WTC11 (cell line): ENCODE data around the gene TOX2. TPM values are rescaled to one million over a fixed set of nuclear protein-coding genes. Genes with fewer than 3 reads are reported as not detected.

ENCODE experiments used
- ATAC-seq: fragments of 200-7000 bp; cut with Tn5 transposase; 2 replicates; pipeline ENCODE4 v1.10.0; 2021; ENCODE audit warnings: mild to moderate bottlenecking, moderate library complexity
- CTCF ChIA-PET: fragments of 300-600 bp; sonication (Branson Sonifier 250); formaldehyde crosslinking; loops from one replicate; lab custom pipeline; 2021; ENCODE audit warnings: antibody characterized with exemption; lab: Charles Lee
- POLR2A ChIA-PET: fragments of 350-600 bp; sonication (Branson Sonifier 250); formaldehyde crosslinking; loops from one replicate; lab custom pipeline; 2021; ENCODE audit warnings: antibody characterized with exemption; lab: Charles Lee
- DNase-seq: peaks from one replicate; pipeline ENCODE4 v3.0.0; 2021; ENCODE audit warnings: low spot score
- H3K27ac Mint-ChIP-seq: 2 replicates; pipeline ENCODE4 v1.8.0; 2021; ENCODE audit warnings: mixed read lengths
- H3K27me3 Mint-ChIP-seq: 2 replicates; pipeline ENCODE4 v1.8.0; 2021; ENCODE audit warnings: low read depth, mild to moderate bottlenecking, moderate library complexity, mixed read lengths
- H3K36me3 Mint-ChIP-seq: 2 replicates; pipeline ENCODE4 v1.8.0; 2021; ENCODE audit warnings: mixed read lengths
- H3K4me1 Mint-ChIP-seq: 2 replicates; pipeline ENCODE4 v1.8.0; 2022; ENCODE audit warnings: mixed read lengths
- H3K4me3 Mint-ChIP-seq: 2 replicates; pipeline ENCODE4 v1.8.0; 2021; ENCODE audit warnings: mild to moderate bottlenecking, moderate library complexity, mixed read lengths
- H3K9me3 Mint-ChIP-seq: 2 replicates; pipeline ENCODE4 v1.8.0; 2021; ENCODE audit warnings: mixed read lengths
- ARID4B ChIP-seq: sonication (generic); formaldehyde crosslinking; IDR thresholded peaks from 2 replicates; pipeline ENCODE4 v1.8.0; 2023; ENCODE audit warnings: missing genetic modification reagents, mild to moderate bottlenecking, borderline replicate concordance
- CBFB ChIP-seq: sonication (generic); formaldehyde crosslinking; IDR thresholded peaks from 2 replicates; pipeline ENCODE4 v1.8.1; 2022; ENCODE audit warnings: mild to moderate bottlenecking, low read depth, missing genetic modification reagents
- ELF4 ChIP-seq: sonication (generic); formaldehyde crosslinking; IDR thresholded peaks from 2 replicates; pipeline ENCODE4 v1.8.1; 2022; ENCODE audit warnings: low read depth, mild to moderate bottlenecking, moderate library complexity, missing genetic modification reagents
- ESRRA ChIP-seq: sonication (generic); formaldehyde crosslinking; IDR thresholded peaks from 2 replicates; pipeline ENCODE4 v1.8.1; 2022; ENCODE audit warnings: mild to moderate bottlenecking, missing genetic modification reagents, borderline replicate concordance
- ETV6 ChIP-seq: sonication (generic); formaldehyde crosslinking; IDR thresholded peaks from 2 replicates; pipeline ENCODE4 v1.8.1; 2022; ENCODE audit warnings: mild to moderate bottlenecking, missing genetic modification reagents
- FOXJ3 ChIP-seq: sonication (generic); formaldehyde crosslinking; IDR thresholded peaks from 2 replicates; pipeline ENCODE4 v1.9.0; 2021; ENCODE audit warnings: missing genetic modification reagents, mild to moderate bottlenecking, borderline replicate concordance
- FOXK1 ChIP-seq: sonication (generic); formaldehyde crosslinking; IDR thresholded peaks from 2 replicates; pipeline ENCODE4 v1.8.0; 2022; ENCODE audit warnings: mild to moderate bottlenecking, moderate library complexity, missing genetic modification reagents
- HMGA2 ChIP-seq: fragments of 250-450 bp; sonication (Bioruptor Pico); IDR thresholded peaks from 2 replicates; pipeline ENCODE4 v1.4.0; 2021; ENCODE audit warnings: mild to moderate bottlenecking, moderate library complexity
- JUN ChIP-seq: sonication (generic); formaldehyde crosslinking; IDR thresholded peaks from 2 replicates; pipeline ENCODE4 v1.8.0; 2023; ENCODE audit warnings: mild to moderate bottlenecking, missing genetic modification reagents
- MYBL2 ChIP-seq: sonication (generic); formaldehyde crosslinking; IDR thresholded peaks from 2 replicates; pipeline ENCODE4 v1.8.1; 2023; ENCODE audit warnings: mild to moderate bottlenecking, moderate library complexity, missing genetic modification reagents
- NFATC4 ChIP-seq: fragments of 250-450 bp; sonication (Bioruptor Pico); IDR thresholded peaks from 2 replicates; pipeline ENCODE4 v1.9.0; 2021; ENCODE audit warnings: mild to moderate bottlenecking
- NFE2L1 ChIP-seq: sonication (generic); formaldehyde crosslinking; IDR thresholded peaks from 2 replicates; pipeline ENCODE4 v1.8.1; 2023; ENCODE audit warnings: missing genetic modification reagents
- NR2C2 ChIP-seq: sonication (generic); formaldehyde crosslinking; IDR thresholded peaks from 2 replicates; pipeline ENCODE4 v1.8.0; 2022; ENCODE audit warnings: mild to moderate bottlenecking, missing genetic modification reagents
- STAT6 ChIP-seq: sonication (generic); formaldehyde crosslinking; conservative IDR thresholded peaks from 2 replicates; pipeline ENCODE4 v1.8.1; 2023; ENCODE audit warnings: mild to moderate bottlenecking, low read depth, missing genetic modification reagents, moderate library complexity
- USF2 ChIP-seq: sonication (generic); formaldehyde crosslinking; IDR thresholded peaks from 2 replicates; pipeline ENCODE4 v1.8.1; 2023; ENCODE audit warnings: mild to moderate bottlenecking, missing genetic modification reagents, moderate library complexity
- ZBTB21 ChIP-seq: sonication (generic); formaldehyde crosslinking; IDR thresholded peaks from 2 replicates; pipeline ENCODE4 v1.8.1; 2023; ENCODE audit warnings: mild to moderate bottlenecking, missing genetic modification reagents, borderline replicate concordance
- ZNF281 ChIP-seq: sonication (generic); formaldehyde crosslinking; IDR thresholded peaks from 2 replicates; pipeline ENCODE4 v1.8.0; 2023; ENCODE audit warnings: mild to moderate bottlenecking, missing genetic modification reagents
- total RNA-seq: library from RNA; stranded (reverse); gene quantifications from 3 replicates; pipeline ENCODE4 v1.2.3, GENCODE V29; 2021
- TF ChIP-seq, protein P1 (sequence below): sonication (generic); formaldehyde crosslinking; IDR thresholded peaks from 2 replicates; pipeline ENCODE4 v1.8.1; 2023; ENCODE audit warnings: mild to moderate bottlenecking, moderate library complexity, missing genetic modification reagents
- TF ChIP-seq, protein P2 (sequence below): sonication (generic); formaldehyde crosslinking; IDR thresholded peaks from 2 replicates; pipeline ENCODE4 v1.8.0; 2023; ENCODE audit warnings: missing genetic modification reagents

The TOX2 gene
- total RNA-seq, 1 experiment from 2014 or later, result 3.4 TPM

GRCh38 chr20:43961116-43961515 is 46.5 kb downstream of the TOX2 start:
- H3K9me3 Mint-ChIP-seq, result peaks cover 13% of the 10 kb centered on the region
- no peak overlapping the region for H3K4me3 Mint-ChIP-seq
- no peak overlapping the region for H3K27ac Mint-ChIP-seq
- DNase-seq, result no peak
- H3K27me3 Mint-ChIP-seq, result peaks cover 17% of the 10 kb centered on the region
- ChIA-PET POLR2A (no interaction called here), CTCF (interaction anchor here (0.7 to 1.2 kb wide), 3 partner anchors 22 to 207 kb away, joined by 3 to 8 read pairs (median 4); no protein-coding TSS in a partner anchor)
- TF ChIP-seq HMGA2 (no peak), ETV6 (CRISPR knock-in tag) (no peak), ELF4 (no peak), USF2 (CRISPR knock-in tag) (no peak), JUN (CRISPR knock-in tag) (no peak), CBFB (CRISPR knock-in tag) (no peak), ESRRA (CRISPR knock-in tag) (no peak), NFATC4 (CRISPR knock-in tag) (no peak), MYBL2 (CRISPR knock-in tag) (no peak), FOXJ3 (CRISPR knock-in tag) (no peak), ARID4B (no peak), NFE2L1 (no peak), ZBTB21 (CRISPR knock-in tag) (no peak), NR2C2 (CRISPR knock-in tag) (no peak)
- TF ChIP-seq, protein P1, sequence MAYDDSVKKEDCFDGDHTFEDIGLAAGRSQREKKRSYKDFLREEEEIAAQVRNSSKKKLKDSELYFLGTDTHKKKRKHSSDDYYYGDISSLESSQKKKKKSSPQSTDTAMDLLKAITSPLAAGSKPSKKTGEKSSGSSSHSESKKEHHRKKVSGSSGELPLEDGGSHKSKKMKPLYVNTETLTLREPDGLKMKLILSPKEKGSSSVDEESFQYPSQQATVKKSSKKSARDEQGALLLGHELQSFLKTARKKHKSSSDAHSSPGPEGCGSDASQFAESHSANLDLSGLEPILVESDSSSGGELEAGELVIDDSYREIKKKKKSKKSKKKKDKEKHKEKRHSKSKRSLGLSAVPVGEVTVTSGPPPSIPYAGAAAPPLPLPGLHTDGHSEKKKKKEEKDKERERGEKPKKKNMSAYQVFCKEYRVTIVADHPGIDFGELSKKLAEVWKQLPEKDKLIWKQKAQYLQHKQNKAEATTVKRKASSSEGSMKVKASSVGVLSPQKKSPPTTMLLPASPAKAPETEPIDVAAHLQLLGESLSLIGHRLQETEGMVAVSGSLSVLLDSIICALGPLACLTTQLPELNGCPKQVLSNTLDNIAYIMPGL (CRISPR knock-in tag), result no peak
- TF ChIP-seq, protein P2, sequence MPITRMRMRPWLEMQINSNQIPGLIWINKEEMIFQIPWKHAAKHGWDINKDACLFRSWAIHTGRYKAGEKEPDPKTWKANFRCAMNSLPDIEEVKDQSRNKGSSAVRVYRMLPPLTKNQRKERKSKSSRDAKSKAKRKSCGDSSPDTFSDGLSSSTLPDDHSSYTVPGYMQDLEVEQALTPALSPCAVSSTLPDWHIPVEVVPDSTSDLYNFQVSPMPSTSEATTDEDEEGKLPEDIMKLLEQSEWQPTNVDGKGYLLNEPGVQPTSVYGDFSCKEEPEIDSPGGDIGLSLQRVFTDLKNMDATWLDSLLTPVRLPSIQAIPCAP (CRISPR knock-in tag), result no peak
- H3K4me1 Mint-ChIP-seq, result peaks cover 32% of the 10 kb centered on the region
- no peak for ATAC-seq
- H3K36me3 Mint-ChIP-seq, result peaks cover 5% of the 10 kb centered on the region

GRCh38 chr20:43961541-43962471 is 47.2 kb downstream of the TOX2 start:
- Mint-ChIP-seq H3K4me1 (peaks cover 32% of the 10 kb centered on the region), H3K4me3 (no peak overlapping the region), H3K27ac (no peak overlapping the region), H3K36me3 (peaks cover 5% of the 10 kb centered on the region), H3K27me3 (peaks cover 17% of the 10 kb centered on the region), H3K9me3 (peaks cover 13% of the 10 kb centered on the region)
- ATAC-seq (peak; percentile 80), DNase-seq (peak; percentile 20)
- CTCF ChIA-PET, result interaction anchor here (0.7 to 1.2 kb wide), 4 partner anchors 21 to 208 kb away, joined by 3 to 8 read pairs (median 4); no protein-coding TSS in a partner anchor
- POLR2A ChIA-PET, result interaction anchor here (0.6 kb wide), 1 partner anchor 517 kb away, joined by 3 read pairs; no protein-coding TSS in a partner anchor
- TF ChIP-seq STAT6 (no peak), ZNF281 (CRISPR knock-in tag) (no peak), FOXK1 (CRISPR knock-in tag) (no peak)
